ENCODE measurements around the gene NNT.
A peak's percentile ranks its signal among the peaks of the same experiment; 100 is the strongest.
"Not testable (repeated sequence)": the region's sequence is repeated elsewhere in the genome, so short reads cannot be mapped to it uniquely, and the experiment has no call there.

Gene NNT

GRCh38 chr5:43631182-43631910 lies 28.4 kb downstream of the NNT start:
- DNase-seq, result peak; percentile 15

- no peak for DNase-seq
Measured at GRCh38 chr5:43634621-43635020, 31.6 kb downstream of the NNT start.

GRCh38 chr5:43635374-43635773 lies 32.4 kb downstream of the NNT start:
- no peak for DNase-seq

- no peak for DNase-seq
Measured at GRCh38 chr5:43636076-43636475, 33.1 kb downstream of the NNT start.

GRCh38 chr5:43637416-43637815 lies 34.4 kb downstream of the NNT start:
- no peak for DNase-seq

GRCh38 chr5:43638107-43638506 lies 35.1 kb downstream of the NNT start:
- no peak for DNase-seq

- no peak for DNase-seq
Measured at GRCh38 chr5:43638546-43638945, 35.6 kb downstream of the NNT start.

- no peak for DNase-seq
Measured at GRCh38 chr5:43639566-43639965, 36.6 kb downstream of the NNT start.

- no peak for DNase-seq
Measured at GRCh38 chr5:43642428-43642827, 39.4 kb downstream of the NNT start.

GRCh38 chr5:43643327-43643726 lies 40.3 kb downstream of the NNT start:
- DNase-seq, result no peak

- DNase-seq, result no peak
Measured at GRCh38 chr5:43643750-43644149, 40.8 kb downstream of the NNT start.

GRCh38 chr5:43646992-43647391 lies 44.0 kb downstream of the NNT start:
- no peak for DNase-seq

- no peak for DNase-seq
Measured at GRCh38 chr5:43647789-43648188, 44.8 kb downstream of the NNT start.

GRCh38 chr5:43648499-43649124 lies 45.6 kb downstream of the NNT start:
- no peak for DNase-seq

GRCh38 chr5:43649256-43649655 lies 46.3 kb downstream of the NNT start:
- no peak for DNase-seq

GRCh38 chr5:43652537-43653302 lies 49.7 kb downstream of the NNT start:
- DNase-seq, result no peak

GRCh38 chr5:43658509-43658908 lies 55.5 kb downstream of the NNT start:
- DNase-seq, result no peak

- DNase-seq, result no peak
Measured at GRCh38 chr5:43659075-43659474, 56.1 kb downstream of the NNT start.

GRCh38 chr5:43661102-43661501 lies 58.1 kb downstream of the NNT start:
- DNase-seq, result no peak

- no peak for DNase-seq
Measured at GRCh38 chr5:43663916-43664315, 60.9 kb downstream of the NNT start.

GRCh38 chr5:43664501-43665040 lies 61.6 kb downstream of the NNT start:
- no peak for DNase-seq

GRCh38 chr5:43665749-43666148 lies 62.8 kb downstream of the NNT start:
- not testable (repeated sequence) for DNase-seq

GRCh38 chr5:43666728-43667127 lies 63.7 kb downstream of the NNT start:
- DNase-seq, result not testable (repeated sequence)

- not testable (repeated sequence) for DNase-seq
Measured at GRCh38 chr5:43667379-43667778, 64.4 kb downstream of the NNT start.

Measured in activated CD8-positive, alpha-beta memory T cell treated with anti-CD3 and anti-CD28 coated beads, Interleukin-2, amount 50 U/mL, for 4 hours (primary cell).